ENCODE data around the gene USP28. TPM values are rescaled to one million over a fixed set of nuclear protein-coding genes. Genes with fewer than 3 reads are reported as not detected.

The USP28 gene
- total and polyA plus RNA-seq, 2 of the 8 experiments (the other 6 are each of a cell fraction or from before 2014, with no cell fraction given): 82.6 to 119 TPM

- Histone ChIP-seq H3K14ac (ENCODE audit: insufficient read length) (no peak overlapping the region), H3K27ac (ENCODE audit: low read depth, low read length) (no peak overlapping the region), H3K4me2 (ENCODE audit: insufficient read depth in 1 of 2, low read depth in 2 of 2, low read length in 2 of 2) (no peak overlapping the region), H3K23me2 (ENCODE audit: low read depth, low read length) (no peaks in the 10 kb centered on the region; the same call in 1 of the 2 replicates), H2BK15ac (ENCODE audit: low read length) (no peak overlapping the region), H3K18ac (ENCODE audit: extremely low read depth, low read length) (no peak overlapping the region), H3K4me3 (ENCODE audit: extremely low read depth in 1 of 4, insufficient read depth in 2 of 4, low read depth in 3 of 4, low read length in 4 of 4) (no peak overlapping the region), H3K9me3 (ENCODE audit: insufficient read depth in 2 of 2, low read depth in 1 of 2, low read length in 1 of 2) (no peaks in the 10 kb centered on the region), H3K27me3 (replicated peaks in 1 of 4; ENCODE audit: control insufficient read depth in 3 of 4, extremely low read depth in 1 of 4, insufficient read depth in 3 of 4, low read length in 3 of 4) (no peaks in the 10 kb centered on the region), H4K20me1 (replicated peaks in 1 of 2; ENCODE audit: control insufficient read depth in 1 of 2, insufficient read depth in 2 of 2, low read length in 2 of 2) (no peaks in the 10 kb centered on the region), H3K4ac (replicated peaks; ENCODE audit: insufficient read length, low read depth, low read length) (no peak overlapping the region), H4K5ac (ENCODE audit: insufficient read length, low read depth, low read length) (no peak overlapping the region), H4K8ac (ENCODE audit: extremely low read depth, insufficient read depth, low read length) (no peak overlapping the region), H3K9ac (replicated peaks in 1 of 4; ENCODE audit: extremely low read depth in 1 of 4, low read depth in 3 of 4, low read length in 3 of 4) (no peak overlapping the region), H2BK12ac (ENCODE audit: low read depth, low read length) (no peak overlapping the region), H3K79me2 (ENCODE audit: control insufficient read depth in 1 of 2, insufficient read depth in 2 of 2, low read length in 2 of 2) (no peaks in the 10 kb centered on the region), H3K23ac (ENCODE audit: insufficient read length) (no peak overlapping the region), H3K4me1 (replicated peaks in 1 of 4; ENCODE audit: control insufficient read depth in 3 of 4, insufficient read depth in 4 of 4, low read length in 3 of 4) (no peaks in the 10 kb centered on the region), H2AFZ (ENCODE audit: low read length) (0 out of 2 replicates have a peak overlapping the region, but pooled peaks have one; percentile 9), H4K91ac (replicated peaks; ENCODE audit: insufficient read length, low read length) (no peak overlapping the region), H3K79me1 (ENCODE audit: low read depth, low read length) (no peaks in the 10 kb centered on the region), H2BK5ac (ENCODE audit: low read depth, low read length) (no peak overlapping the region), H2BK120ac (replicated peaks; ENCODE audit: low read depth, low read length) (no peak overlapping the region), H3K56ac (replicated peaks; ENCODE audit: insufficient read length, low read depth, low read length) (no peak overlapping the region), H2BK20ac (ENCODE audit: low read length) (no peak overlapping the region), H2AK5ac (ENCODE audit: low read depth, low read length) (no peak overlapping the region), H3K36me3 (ENCODE audit: control insufficient read depth in 2 of 4, insufficient read depth in 4 of 4, low read length in 3 of 4) (no peaks in the 10 kb centered on the region)
- FAIRE-seq (no peak), DNase-seq (ENCODE audit: low read depth in 1 of 2, low spot score in 2 of 2) (no peak)
- 83% methylated on average over 5 of the region's 5 CpGs; no CpG with 5 or more reads in 1 of the 2 experiments for WGBS, 2 experiments (ENCODE audit: extremely low coverage in 1 of 2, insufficient coverage in 1 of 2, insufficient read length in 1 of 2, insufficient replicate concordance in 2 of 2, low coverage in 1 of 2, low lambda C conversion rate in 2 of 2, missing lambda C conversion rate in 1 of 2)
- no peak for TF ChIP-seq ATF3 (IDR thresholded peaks at IDR 0.05; ENCODE audit: insufficient read depth, low read depth, low read length)
- no peak for TF ChIP-seq TEAD4 (IDR thresholded peaks at IDR 0.05; ENCODE audit: low read depth, low read length)
- TF ChIP-seq CREB1 (IDR thresholded peaks at IDR 0.05): no peak
- TF ChIP-seq SUZ12 (IDR thresholded peaks at IDR 0.05; ENCODE audit: low read length): no peak
- TF ChIP-seq RXRA (IDR thresholded peaks at IDR 0.05; ENCODE audit: insufficient read depth, low read depth, low read length): no peak
- ChIA-PET CTCF (ENCODE audit: partially characterized antibody) (interaction anchor here (1.0 to 2.0 kb wide), 3 partner anchors 8 to 25 kb away, joined by 5 to 7 read pairs (median 5); no protein-coding TSS in a partner anchor), POLR2A (ENCODE audit: partially characterized antibody) (no interaction called here)
Measured at GRCh38 chr11:113781682-113782081, 93.7 kb downstream of the USP28 start.

Measured in H1 (cell line).